A673 (cell line): Measurements from ENCODE around the gene MUC20. TPM values are rescaled to one million over a fixed set of nuclear protein-coding genes. Genes with fewer than 3 reads are reported as not detected.

Experiments
- BruUV-seq: library from RNA; stranded (reverse); fragments of 400-500 nt; replicated peaks from 2 replicates; lab custom pipeline; 2021; lab: Mats Ljungman, UMichigan
- CTCF ChIA-PET: fragments of 300-600 bp; sonication (Branson Sonifier 250); formaldehyde crosslinking; loops from one replicate; lab custom pipeline; 2022; ENCODE audit warnings: antibody characterized with exemption; lab: Charles Lee
- POLR2A ChIA-PET: fragments of 300-600 bp; sonication (Branson Sonifier 250); formaldehyde crosslinking; loops from one replicate; lab custom pipeline; 2022; ENCODE audit warnings: antibody characterized with exemption; ENCODE audit not compliant: low non-redundant PET; lab: Charles Lee
- DNase-seq: peaks from one replicate; pipeline ENCODE4 v3.0.0-alpha.2; 2015; ENCODE audit warnings: low spot score
- H3K27ac ChIP-seq: fragments of 200-600 bp; sonication (generic); 2 replicates; pipeline ENCODE4 v1.5.1; 2016; ENCODE audit warnings: mixed run types, low read depth, mild to moderate bottlenecking, mixed read lengths, antibody characterized with exemption, low read length; ENCODE audit not compliant: poor library complexity, severe bottlenecking
- H3K27me3 ChIP-seq: fragments of 200-600 bp; sonication (generic); replicated peaks from 2 replicates; pipeline ENCODE4 v1.6.1; 2017; ENCODE audit warnings: mixed run types, low read depth, mild to moderate bottlenecking, mixed read lengths, antibody characterized with exemption, low read length; ENCODE audit not compliant: insufficient read depth, poor library complexity
- H3K36me3 ChIP-seq: fragments of 200-600 bp; sonication (generic); 2 replicates; pipeline ENCODE4 v1.6.1; 2016; ENCODE audit warnings: mixed run types, mild to moderate bottlenecking, mixed read lengths, antibody characterized with exemption, low read length; ENCODE audit not compliant: insufficient read depth, poor library complexity, severe bottlenecking
- H3K4me1 ChIP-seq: fragments of 200-600 bp; sonication (generic); 2 replicates; pipeline ENCODE4 v1.6.1; 2017; ENCODE audit warnings: mixed run types, mild to moderate bottlenecking, mixed read lengths, antibody characterized with exemption, low read length; ENCODE audit not compliant: insufficient read depth, poor library complexity, severe bottlenecking
- H3K4me3 ChIP-seq: fragments of 200-600 bp; sonication (generic); 2 replicates; pipeline ENCODE4 v1.5.1; 2016; ENCODE audit warnings: low read depth, mixed run types, mild to moderate bottlenecking, mixed read lengths, low read length; ENCODE audit not compliant: poor library complexity, severe bottlenecking
- H3K9me3 ChIP-seq: fragments of 200-600 bp; sonication (generic); 2 replicates; pipeline ENCODE4 v1.6.1; 2016; ENCODE audit warnings: mixed run types, low read depth, mild to moderate bottlenecking, mixed read lengths, antibody characterized with exemption, low read length; ENCODE audit not compliant: poor library complexity, severe bottlenecking
- EZH2 ChIP-seq: fragments of 200-600 bp; sonication (generic); IDR thresholded peaks from 2 replicates; pipeline ENCODE4 v1.6.1; 2017; ENCODE audit warnings: borderline replicate concordance, low read depth, mild to moderate bottlenecking, mixed read lengths, antibody characterized with exemption, low read length; ENCODE audit not compliant: poor library complexity, severe bottlenecking
- intact Hi-C: fragments of 100-400 bp; cut with micrococcal nuclease; formaldehyde crosslinking; loops from one replicate; pipeline ENCODE4 v1.10.0; 2022; ENCODE audit not compliant: unreplicated experiment
- total RNA-seq: library from RNA; stranded (reverse); gene quantifications from 2 replicates; pipeline ENCODE4 v1.2.3, GENCODE V29; 2021
- TF ChIP-seq, protein P1 (sequence below): fragments of 300-800, 200-600 bp; sonication (generic); conservative IDR thresholded peaks from 2 replicates; pipeline ENCODE4 v1.5.1; 2017; ENCODE audit warnings: low read depth, mild to moderate bottlenecking, antibody characterized with exemption, low read length, moderate library complexity, mixed read lengths

The MUC20 gene
- total RNA-seq, 1 experiment from 2014 or later: 1.1 TPM

DNA sequence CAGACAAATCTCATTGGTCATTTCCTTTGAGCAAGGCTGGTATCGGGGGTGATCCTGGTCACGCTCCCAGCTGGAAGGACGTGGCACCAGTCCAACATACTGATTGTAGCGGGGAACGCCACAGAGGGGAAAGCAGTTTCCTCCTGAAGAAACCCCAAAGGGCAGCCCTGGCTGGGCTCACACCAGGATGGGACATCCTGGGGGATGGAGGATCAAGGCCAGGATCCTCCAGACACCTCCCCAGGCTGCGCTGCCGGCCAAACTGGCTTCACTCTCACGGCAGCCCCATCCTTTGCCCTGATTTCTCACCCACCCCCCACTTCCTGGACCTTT, 36.6 kb downstream of the MUC20 start:
- H3K27ac ChIP-seq: no peak overlapping the region
- TF ChIP-seq EZH2: no peak
- TF ChIP-seq, protein P1, sequence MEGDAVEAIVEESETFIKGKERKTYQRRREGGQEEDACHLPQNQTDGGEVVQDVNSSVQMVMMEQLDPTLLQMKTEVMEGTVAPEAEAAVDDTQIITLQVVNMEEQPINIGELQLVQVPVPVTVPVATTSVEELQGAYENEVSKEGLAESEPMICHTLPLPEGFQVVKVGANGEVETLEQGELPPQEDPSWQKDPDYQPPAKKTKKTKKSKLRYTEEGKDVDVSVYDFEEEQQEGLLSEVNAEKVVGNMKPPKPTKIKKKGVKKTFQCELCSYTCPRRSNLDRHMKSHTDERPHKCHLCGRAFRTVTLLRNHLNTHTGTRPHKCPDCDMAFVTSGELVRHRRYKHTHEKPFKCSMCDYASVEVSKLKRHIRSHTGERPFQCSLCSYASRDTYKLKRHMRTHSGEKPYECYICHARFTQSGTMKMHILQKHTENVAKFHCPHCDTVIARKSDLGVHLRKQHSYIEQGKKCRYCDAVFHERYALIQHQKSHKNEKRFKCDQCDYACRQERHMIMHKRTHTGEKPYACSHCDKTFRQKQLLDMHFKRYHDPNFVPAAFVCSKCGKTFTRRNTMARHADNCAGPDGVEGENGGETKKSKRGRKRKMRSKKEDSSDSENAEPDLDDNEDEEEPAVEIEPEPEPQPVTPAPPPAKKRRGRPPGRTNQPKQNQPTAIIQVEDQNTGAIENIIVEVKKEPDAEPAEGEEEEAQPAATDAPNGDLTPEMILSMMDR: no peak
- no peak overlapping the region for H3K4me3 ChIP-seq
- CTCF ChIA-PET: no interaction called here
- H3K9me3 ChIP-seq: no peaks in the 10 kb centered on the region
- no peaks in the 10 kb centered on the region for H3K4me1 ChIP-seq
- H3K36me3 ChIP-seq: no peaks in the 10 kb centered on the region
- BruUV-seq: no TSS peak
- H3K27me3 ChIP-seq: peaks cover 50% of the 10 kb centered on the region
- intact Hi-C loops: no loop called here
- POLR2A ChIA-PET: no interaction called here
- no peak for DNase-seq

DNA sequence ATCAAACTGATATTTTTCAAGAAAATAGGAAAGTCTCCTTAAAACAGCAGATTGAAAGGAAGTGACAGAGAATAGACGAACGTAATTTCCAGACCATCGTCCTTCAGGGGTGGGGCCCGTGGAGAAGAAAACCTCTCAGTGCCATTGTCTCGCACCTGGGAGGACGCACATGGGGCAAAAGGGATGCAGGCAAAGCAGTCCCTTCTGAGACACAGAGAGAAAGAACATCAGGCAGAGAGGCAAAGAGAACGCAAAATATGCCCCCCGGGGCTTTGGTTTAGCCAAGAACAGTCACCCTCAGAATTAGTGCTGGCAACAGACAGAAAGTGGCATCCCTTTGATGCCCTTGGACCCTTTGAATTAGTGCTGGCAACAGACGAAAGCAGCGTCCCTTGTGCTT, 37.0 kb downstream of the MUC20 start:
- Histone ChIP-seq H3K4me1 (no peaks in the 10 kb centered on the region), H3K9me3 (no peaks in the 10 kb centered on the region), H3K27ac (no peak overlapping the region), H3K36me3 (no peaks in the 10 kb centered on the region), H3K27me3 (peaks cover 52% of the 10 kb centered on the region), H3K4me3 (no peak overlapping the region)
- POLR2A ChIA-PET: no interaction called here
- no peak for DNase-seq
- BruUV-seq: no TSS peak
- intact Hi-C loops: no loop called here
- CTCF ChIA-PET: no interaction called here
- TF ChIP-seq, protein P1: no peak
- TF ChIP-seq EZH2: no peak

DNA sequence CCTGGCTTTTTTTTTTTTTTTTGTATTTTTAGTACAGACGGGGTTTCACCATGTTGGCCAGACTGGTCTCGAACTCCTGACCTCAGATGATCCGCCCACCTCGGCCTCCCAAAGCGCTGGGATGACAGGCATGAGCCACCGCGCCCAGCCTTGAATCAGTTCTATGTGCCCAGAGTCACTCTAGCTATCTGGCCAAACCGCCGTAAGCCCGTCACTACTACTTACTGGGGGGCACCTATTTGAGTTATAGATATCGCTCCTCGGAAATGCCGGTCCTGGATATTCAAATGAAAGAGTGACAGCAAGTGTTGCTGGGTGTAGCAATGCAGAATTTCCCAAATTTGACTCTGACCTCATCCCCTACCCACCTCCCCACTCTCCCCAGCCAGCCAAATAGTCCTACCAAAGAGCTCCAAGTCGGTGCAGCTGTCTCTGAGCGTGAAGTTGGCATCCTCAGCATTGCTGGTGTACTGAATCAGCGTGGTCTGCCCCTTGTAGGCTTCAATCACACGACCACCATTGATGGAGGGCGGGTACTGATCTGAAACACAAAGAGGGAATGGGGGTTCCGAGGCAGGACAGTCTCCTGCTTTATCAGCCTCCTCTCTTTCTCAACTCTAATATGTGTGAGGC, 38.1 kb downstream of the MUC20 start:
- TF ChIP-seq, protein P1: no peak
- no peak for TF ChIP-seq EZH2
- H3K27me3 ChIP-seq: peaks cover 62% of the 10 kb centered on the region
- H3K27ac ChIP-seq: no peak overlapping the region
- H3K9me3 ChIP-seq: no peaks in the 10 kb centered on the region
- CTCF ChIA-PET: no interaction called here
- POLR2A ChIA-PET: no interaction called here
- no peaks in the 10 kb centered on the region for H3K4me1 ChIP-seq
- intact Hi-C loops: no loop called here
- DNase-seq: no peak
- no peaks in the 10 kb centered on the region for H3K36me3 ChIP-seq
- no TSS peak for BruUV-seq
- no peak overlapping the region for H3K4me3 ChIP-seq
